Activated T-cell treated with anti-CD3 and anti-CD28 coated beads for 24 hours (primary cell): ENCODE measurements around the gene NATD1.
"Not testable (repeated sequence)": the region's sequence is repeated elsewhere in the genome, so short reads cannot be mapped to it uniquely, and the experiment has no call there.

Experiments used
- DNase-seq: peaks from one replicate; pipeline ENCODE4 v3.0.0-alpha.2; 2020; ENCODE audit warnings: low read depth

Gene NATD1

GRCh38 chr17:21193031-21193430 lies 60.2 kb downstream of the NATD1 start:
- DNase-seq, result no peak

- DNase-seq, result not testable (repeated sequence)
Observed at GRCh38 chr17:21192414-21192813, 60.8 kb downstream of the NATD1 start.

- DNase-seq, result no peak
Observed at GRCh38 chr17:21191698-21192097, 61.5 kb downstream of the NATD1 start.

- DNase-seq, result no peak
Observed at GRCh38 chr17:21190078-21190477, 63.1 kb downstream of the NATD1 start.

GRCh38 chr17:21189361-21189760 lies 63.8 kb downstream of the NATD1 start:
- DNase-seq, result no peak
